HCT116 (cell line): ENCODE data around the gene TFEB. TPM values are rescaled to one million over a fixed set of nuclear protein-coding genes. Genes with fewer than 3 reads are reported as not detected.

Experiments
- ATAC-seq: fragments of 200-7000 bp; cut with Tn5 transposase; 2 replicates; pipeline ENCODE4 v1.9.1; 2020; ENCODE audit warnings: mild to moderate bottlenecking, moderate library complexity
- BruUV-seq: library from RNA; stranded (reverse); fragments of 400-500 nt; replicated peaks from 2 replicates; lab custom pipeline; 2021; lab: Mats Ljungman, UMichigan
- CTCF ChIA-PET: fragments of 300-600 bp; sonication (Branson Sonifier 250); formaldehyde crosslinking; loops from one replicate; lab custom pipeline; 2021; ENCODE audit warnings: antibody characterized with exemption; lab: Charles Lee
- POLR2A ChIA-PET: fragments of 300-600, 350-600 bp; sonication (Branson Sonifier 250); formaldehyde crosslinking; loops from one replicate; lab custom pipeline; 2021; ENCODE audit warnings: antibody characterized with exemption; lab: Charles Lee
- RAD21 ChIA-PET, 2 experiments: fragments of 300-600 bp; sonication (Branson Sonifier 250); formaldehyde crosslinking; loops; one replicate each; lab custom pipeline; 2023; ENCODE audit warnings: low total read pairs in 2 of 2; ENCODE audit not compliant: uncharacterized antibody in 2 of 2, unreplicated experiment in 2 of 2, low non-redundant PET in 1 of 2; lab: Charles Lee
- DNase-seq: peaks from one replicate; pipeline ENCODE4 v3.0.0-alpha.2; 2010; ENCODE audit warnings: low read depth, low spot score
- H2AFZ ChIP-seq: fragments of 200-600 bp; shearing (Covaris generic), sonication (generic); 2 replicates; pipeline ENCODE4 v1.6.1; 2017; ENCODE audit warnings: low read depth, mixed run types, mixed read lengths, antibody characterized with exemption, low read length; ENCODE audit not compliant: poor library complexity, severe bottlenecking
- H3K27ac ChIP-seq: 2 replicates; pipeline ENCODE4 v1.5.1; 2012; ENCODE audit warnings: low read depth, low read length
- H3K27me3 ChIP-seq: fragments of 200-600 bp; sonication (generic); 2 replicates; pipeline ENCODE4 v1.6.1; 2016; ENCODE audit warnings: mixed run types, low read length, mixed read lengths; ENCODE audit not compliant: insufficient read depth
- H3K36me3 ChIP-seq, 2 experiments: fragments of 200-500 bp in 1 of 2; fragments of 200-600 bp in 1 of 2; sonication (Bioruptor generic) in 1 of 2; sonication (generic) in 1 of 2; 2 replicates each; pipeline versions ENCODE4 v1.5.1 to v1.6.1; 2014 to 2016; ENCODE audit warnings: low read length in 2 of 2, inconsistent platforms in 1 of 2, mixed read lengths in 1 of 2, mixed run types in 1 of 2; ENCODE audit not compliant: insufficient read depth in 2 of 2, control insufficient read depth in 1 of 2
- H3K4me1 ChIP-seq, 2 experiments: fragments of 200-600 bp in 1 of 2; sonication (generic) in 1 of 2; 2 replicates each; pipeline versions ENCODE4 v1.5.1 to v1.6.1; 2012 to 2017; ENCODE audit warnings: low read length in 2 of 2, inconsistent platforms in 1 of 2, mild to moderate bottlenecking in 1 of 2, mixed read lengths in 1 of 2, mixed run types in 1 of 2, moderate library complexity in 1 of 2; ENCODE audit not compliant: insufficient read depth in 2 of 2, control insufficient read depth in 1 of 2
- H3K4me2 ChIP-seq: fragments of 200-600 bp; sonication (generic); 2 replicates; pipeline ENCODE4 v1.6.1; 2017; ENCODE audit warnings: mixed run types, low read length, mixed read lengths
- H3K4me3 ChIP-seq, 2 experiments: fragments of 200-600 bp in 1 of 2; sonication (generic) in 1 of 2; replicated peaks in 1 of 2; 2 replicates each; pipeline ENCODE4 v1.5.1; 2011 to 2016; ENCODE audit warnings: low read length in 2 of 2, control low read depth in 1 of 2, low read depth in 1 of 2, mild to moderate bottlenecking in 1 of 2, mixed read lengths in 1 of 2, mixed run types in 1 of 2
- H3K79me2 ChIP-seq: fragments of 200-600 bp; sonication (generic); 2 replicates; pipeline ENCODE4 v1.6.1; 2017; ENCODE audit warnings: mild to moderate bottlenecking, mixed run types, low read length, moderate library complexity, mixed read lengths; ENCODE audit not compliant: insufficient read depth
- H3K9ac ChIP-seq: fragments of 200-600 bp; sonication (generic); 2 replicates; pipeline ENCODE4 v1.6.1; 2016; ENCODE audit warnings: low read length, mixed read lengths
- H3K9me2 ChIP-seq: fragments of 200-600 bp; sonication (generic), shearing (Covaris generic); 2 replicates; pipeline ENCODE4 v1.6.1; 2017; ENCODE audit warnings: mixed run types, mild to moderate bottlenecking, moderate library complexity; ENCODE audit not compliant: insufficient read depth
- H3K9me3 ChIP-seq, 2 experiments: fragments of 200-500 bp in 1 of 2; fragments of 200-600 bp in 1 of 2; sonication (Bioruptor generic) in 1 of 2; sonication (generic) in 1 of 2; 2 replicates each; pipeline ENCODE4 v1.6.1; 2014 to 2017; ENCODE audit warnings: low read length in 2 of 2, mixed read lengths in 2 of 2, inconsistent platforms in 1 of 2, low read depth in 1 of 2, mild to moderate bottlenecking in 1 of 2, mixed run types in 1 of 2, moderate library complexity in 1 of 2; ENCODE audit not compliant: control insufficient read depth in 1 of 2, insufficient read depth in 1 of 2
- H4K20me1 ChIP-seq: fragments of 200-600 bp; sonication (generic), shearing (Covaris generic); 2 replicates; pipeline ENCODE4 v1.6.1; 2017; ENCODE audit warnings: mixed run types, mild to moderate bottlenecking, moderate library complexity; ENCODE audit not compliant: insufficient read depth
- ATF3 ChIP-seq: IDR thresholded peaks from 2 replicates; pipeline ENCODE4 v1.6.1; 2012
- CBX3 ChIP-seq: IDR thresholded peaks from 2 replicates; pipeline ENCODE4 v1.6.1; 2012; ENCODE audit warnings: low read depth
- EGR1 ChIP-seq: IDR thresholded peaks from 2 replicates; pipeline ENCODE4 v1.6.1; 2012; ENCODE audit warnings: low read depth
- POLR2A ChIP-seq: IDR thresholded peaks from 2 replicates; pipeline ENCODE4 v1.7.0; 2011; ENCODE audit warnings: borderline replicate concordance; ENCODE audit not compliant: insufficient read depth, insufficient read length; ENCODE audit errors: extremely low read depth
- RAD21 ChIP-seq: IDR thresholded peaks from 2 replicates; pipeline ENCODE4 v1.6.1; 2012; ENCODE audit warnings: low read depth, mild to moderate bottlenecking
- SP1 ChIP-seq: IDR thresholded peaks from 2 replicates; pipeline ENCODE4 v1.6.1; 2012; ENCODE audit warnings: low read depth
- YY1 ChIP-seq: IDR thresholded peaks from 2 replicates; pipeline ENCODE4 v1.6.1; 2011; ENCODE audit warnings: low read length, low read depth, moderate library complexity, mild to moderate bottlenecking; ENCODE audit not compliant: insufficient replicate concordance; ENCODE audit errors: extremely low read depth
- ZBTB33 ChIP-seq: IDR thresholded peaks from 2 replicates; pipeline ENCODE4 v1.6.1; 2011; ENCODE audit warnings: mild to moderate bottlenecking, low read length, moderate library complexity; ENCODE audit not compliant: insufficient replicate concordance; ENCODE audit errors: extremely low read depth
- ZNF274 ChIP-seq: fragments of 200-500 bp; sonication (Bioruptor generic); IDR thresholded peaks from 2 replicates; pipeline ENCODE4 v1.6.1; 2014; ENCODE audit warnings: mild to moderate bottlenecking, low read depth, low read length, inconsistent platforms
- intact Hi-C: fragments of 100-400 bp; cut with micrococcal nuclease; formaldehyde crosslinking; loops from 2 replicates; pipeline ENCODE4 v1.10.0; 2022
- total RNA-seq: library from RNA; stranded (reverse); gene quantifications from one replicate; pipeline ENCODE4 v1.2.1, GENCODE V29; 2021; ENCODE audit not compliant: unreplicated experiment

Gene TFEB
- total RNA-seq, 1 experiment from 2014 or later = 4.8 TPM

GRCh38 chr6:41716516-41717391, 18.7 kb downstream of the TFEB start:
- Histone ChIP-seq H3K36me3 (no peaks in the 10 kb centered on the region), H3K9me2 (no peaks in the 10 kb centered on the region), H3K27me3 (no peaks in the 10 kb centered on the region), H3K4me2 (peak overlapping the region; percentile 4), H3K9me3 (no peaks in the 10 kb centered on the region), H2AFZ (no peak overlapping the region), H4K20me1 (no peaks in the 10 kb centered on the region), H3K4me3 (no peak overlapping the region), H3K9ac (no peak overlapping the region), H3K27ac (no peak overlapping the region), H3K4me1 (peaks cover 40 to 47% of the 10 kb centered on the region in 2 experiments), H3K79me2 (no peaks in the 10 kb centered on the region)
- RAD21 ChIA-PET = interaction anchor here in 1 of 2 experiments (0.5 kb wide), 1 partner anchor 35 kb away, joined by 6 read pairs; no protein-coding TSS in a partner anchor
- no peak for ATAC-seq
- no TSS peak for BruUV-seq
- no peak for DNase-seq
- POLR2A ChIA-PET = no interaction called here
- TF ChIP-seq CBX3 (no peak), ZNF274 (no peak), YY1 (no peak), POLR2A (no peak), RAD21 (no peak), EGR1 (no peak), SP1 (no peak)
- CTCF ChIA-PET = interaction anchor here (0.6 to 1.6 kb wide), 2 partner anchors 10 to 11 kb away, joined by 3 to 6 read pairs; no protein-coding TSS in a partner anchor
- intact Hi-C loops = no loop called here

- CTCF ChIA-PET = interaction anchor here (0.6 to 1.6 kb wide), 2 partner anchors 10 to 51 kb away, joined by 4 to 6 read pairs; no protein-coding TSS in a partner anchor
Observed at GRCh38 chr6:41715795-41716515, 19.5 kb downstream of the TFEB start.

More at GRCh38 chr6:41715795-41716515, 19.5 kb downstream of the TFEB start:
- Histone ChIP-seq H2AFZ (no peak overlapping the region), H3K4me3 (no peak overlapping the region), H3K9me2 (no peaks in the 10 kb centered on the region), H3K27me3 (no peaks in the 10 kb centered on the region), H3K27ac (no peak overlapping the region), H3K4me2 (peak overlapping the region; percentile 4; the same call in 1 of the 2 replicates), H3K9me3 (no peaks in the 10 kb centered on the region), H3K9ac (no peak overlapping the region), H3K79me2 (no peaks in the 10 kb centered on the region), H4K20me1 (no peaks in the 10 kb centered on the region), H3K36me3 (no peaks in the 10 kb centered on the region), H3K4me1 (peaks cover 41 to 47% of the 10 kb centered on the region in 2 experiments)
- intact Hi-C loops = no loop called here
- TF ChIP-seq RAD21 (no peak), EGR1 (no peak), ATF3 (no peak), POLR2A (no peak), ZBTB33 (no peak)
- BruUV-seq = no TSS peak
- DNase-seq (no peak), ATAC-seq (no peak)
- ChIA-PET POLR2A (no interaction called here), RAD21 (no interaction called here)
